Activated naive CD8-positive, alpha-beta T cell (primary cell): ENCODE data around the gene MTNR1B.

Source experiments
- H3K27ac Mint-ChIP-seq: one replicate; pipeline ENCODE4 v1.8.0; 2021; ENCODE audit warnings: mixed read lengths
- H3K27me3 Mint-ChIP-seq: one replicate; pipeline ENCODE4 v1.8.0; 2021; ENCODE audit warnings: mixed read lengths
- H3K36me3 Mint-ChIP-seq: one replicate; pipeline ENCODE4 v1.8.0; 2021; ENCODE audit warnings: mixed read lengths
- H3K4me1 Mint-ChIP-seq: one replicate; pipeline ENCODE4 v1.8.0; 2021; ENCODE audit warnings: low read depth, mixed read lengths
- H3K4me3 Mint-ChIP-seq: one replicate; pipeline ENCODE4 v1.8.0; 2021; ENCODE audit warnings: mild to moderate bottlenecking, mixed read lengths
- H3K9me3 Mint-ChIP-seq: one replicate; pipeline ENCODE4 v1.8.0; 2021; ENCODE audit warnings: low read depth, mixed read lengths

The MTNR1B gene

DNA sequence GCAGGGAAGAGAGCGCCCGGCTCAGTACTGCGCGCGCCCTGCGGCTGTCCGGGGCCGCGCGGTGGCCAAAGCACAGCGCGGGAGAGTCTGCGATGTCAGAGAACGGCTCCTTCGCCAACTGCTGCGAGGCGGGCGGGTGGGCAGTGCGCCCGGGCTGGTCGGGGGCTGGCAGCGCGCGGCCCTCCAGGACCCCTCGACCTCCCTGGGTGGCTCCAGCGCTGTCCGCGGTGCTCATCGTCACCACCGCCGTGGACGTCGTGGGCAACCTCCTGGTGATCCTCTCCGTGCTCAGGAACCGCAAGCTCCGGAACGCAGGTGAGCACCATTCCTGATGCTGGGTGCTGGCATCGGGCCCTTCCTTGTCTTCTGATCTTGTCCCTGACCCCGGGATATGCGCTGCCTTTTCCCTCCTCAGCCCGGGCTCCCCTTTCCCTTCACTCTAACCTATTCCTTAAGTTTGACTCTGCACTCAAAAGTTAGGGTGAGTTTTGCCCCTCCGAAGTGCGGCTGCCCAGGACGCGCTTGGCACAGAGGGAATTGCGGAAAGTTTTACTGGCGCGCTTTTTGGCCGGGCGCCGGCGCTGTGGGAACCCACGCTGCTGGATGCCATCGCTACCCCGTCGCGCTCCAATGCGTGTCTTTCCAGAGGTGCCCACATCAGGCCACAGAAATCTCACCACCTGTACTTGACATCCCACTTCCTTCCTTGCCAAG is at the start of gene MTNR1B:
MTNR1B (plus strand) TSS at position 18 of the 714 bp plus-strand sequence; CDS start at position 93, 75 bp downstream.
- Mint-ChIP-seq H3K9me3 (no peaks in the 10 kb centered on the region), H3K27ac (no peak within 1 kb of the TSS), H3K27me3 (peaks cover 6% of the 10 kb centered on the region), H3K36me3 (no peaks in the 10 kb centered on the region), H3K4me1 (no peaks in the 10 kb centered on the region), H3K4me3 (no peak within 1 kb of the TSS)

DNA sequence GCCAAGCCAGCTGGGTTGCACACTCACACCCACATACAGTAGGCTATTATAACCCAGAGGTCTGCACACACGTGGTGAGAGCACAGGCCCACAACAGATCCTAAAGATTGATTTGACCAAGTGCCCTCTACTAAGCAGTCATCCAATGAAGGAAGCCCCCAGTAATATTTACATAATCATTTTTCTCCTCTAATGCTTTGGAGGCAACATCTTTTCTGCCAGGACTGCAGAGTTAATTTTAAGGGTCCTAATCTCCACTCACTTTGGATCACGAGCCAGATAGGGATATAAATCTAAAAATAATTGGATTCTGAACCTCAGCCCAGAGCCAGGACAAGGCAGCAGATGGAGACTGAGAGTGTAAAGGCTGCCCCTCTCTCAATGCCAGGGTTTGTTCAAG is 49.1 kb upstream of the MTNR1B start:
- no peaks in the 10 kb centered on the region for H3K36me3 Mint-ChIP-seq
- no peaks in the 10 kb centered on the region for H3K4me1 Mint-ChIP-seq
- peaks cover 7% of the 10 kb centered on the region for H3K27me3 Mint-ChIP-seq
- no peak overlapping the region for H3K4me3 Mint-ChIP-seq
- H3K27ac Mint-ChIP-seq, result no peak overlapping the region
- peaks cover 6% of the 10 kb centered on the region for H3K9me3 Mint-ChIP-seq

DNA sequence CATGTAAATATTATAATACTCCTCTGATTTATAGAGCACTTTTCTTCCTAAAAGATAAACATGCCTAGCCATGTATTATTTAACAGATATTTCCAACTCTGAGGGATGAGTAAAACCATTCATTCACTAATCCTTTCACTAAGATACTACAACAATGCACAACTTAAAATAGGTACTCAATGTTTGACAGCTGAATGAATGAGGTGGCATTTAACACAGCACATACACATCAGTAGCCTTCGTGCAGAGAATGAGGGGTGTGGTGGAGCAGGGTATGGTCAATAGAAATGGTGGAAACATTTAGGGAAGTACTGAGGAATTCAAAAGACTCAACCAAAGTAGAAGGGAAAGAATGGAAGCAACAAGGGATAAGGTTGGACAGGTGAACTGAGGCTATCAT is 46.7 kb upstream of the MTNR1B start:
- Mint-ChIP-seq H3K9me3 (peaks cover 6% of the 10 kb centered on the region), H3K27ac (no peak overlapping the region), H3K27me3 (peaks cover 7% of the 10 kb centered on the region), H3K4me1 (no peaks in the 10 kb centered on the region), H3K36me3 (no peaks in the 10 kb centered on the region), H3K4me3 (no peak overlapping the region)

DNA sequence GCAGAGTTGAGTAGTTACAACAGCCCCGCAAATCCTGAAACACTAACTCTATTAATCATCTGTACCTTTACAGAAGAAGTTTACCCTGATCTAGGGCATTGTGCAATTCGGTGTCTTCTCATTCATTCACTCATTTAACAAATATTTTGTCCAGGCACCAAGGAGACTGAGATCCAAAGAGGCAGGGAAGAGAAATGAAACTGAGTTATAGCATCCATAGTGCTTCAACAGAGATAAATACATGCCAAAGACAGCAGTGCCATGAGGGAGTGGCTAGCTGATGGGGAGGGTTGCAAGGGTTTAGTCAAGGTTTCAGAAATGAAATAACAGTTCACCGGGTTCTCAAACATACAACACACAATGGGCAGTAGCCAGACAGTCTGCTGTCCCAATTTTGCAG is 40.2 kb upstream of the MTNR1B start:
- Mint-ChIP-seq H3K27ac (no peak overlapping the region), H3K9me3 (peaks cover 6% of the 10 kb centered on the region), H3K36me3 (no peaks in the 10 kb centered on the region), H3K27me3 (peaks cover 4% of the 10 kb centered on the region), H3K4me3 (no peak overlapping the region), H3K4me1 (no peaks in the 10 kb centered on the region)

DNA sequence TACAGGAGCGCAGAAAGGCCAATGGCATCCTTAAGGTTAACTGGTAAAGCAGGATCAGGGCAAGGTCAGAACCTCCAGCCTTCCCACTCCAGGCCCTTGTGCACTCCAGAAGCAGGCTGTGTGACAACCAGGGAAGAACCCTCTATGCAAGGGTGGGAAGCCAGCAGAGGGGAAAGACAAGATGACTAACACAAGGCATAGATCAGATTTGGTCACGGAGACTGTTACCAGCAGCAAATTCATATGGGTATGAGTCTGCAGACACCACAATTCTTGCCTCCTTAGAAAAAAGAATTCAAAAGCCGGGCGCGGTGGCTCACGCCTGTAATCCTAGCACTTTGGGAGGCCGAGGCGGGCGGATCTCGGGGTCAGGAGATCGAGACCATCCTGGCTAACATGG is 39.8 kb upstream of the MTNR1B start:
- Mint-ChIP-seq H3K36me3 (no peaks in the 10 kb centered on the region), H3K4me3 (no peak overlapping the region), H3K9me3 (peaks cover 3% of the 10 kb centered on the region), H3K27ac (no peak overlapping the region), H3K27me3 (peaks cover 3% of the 10 kb centered on the region), H3K4me1 (no peaks in the 10 kb centered on the region)

DNA sequence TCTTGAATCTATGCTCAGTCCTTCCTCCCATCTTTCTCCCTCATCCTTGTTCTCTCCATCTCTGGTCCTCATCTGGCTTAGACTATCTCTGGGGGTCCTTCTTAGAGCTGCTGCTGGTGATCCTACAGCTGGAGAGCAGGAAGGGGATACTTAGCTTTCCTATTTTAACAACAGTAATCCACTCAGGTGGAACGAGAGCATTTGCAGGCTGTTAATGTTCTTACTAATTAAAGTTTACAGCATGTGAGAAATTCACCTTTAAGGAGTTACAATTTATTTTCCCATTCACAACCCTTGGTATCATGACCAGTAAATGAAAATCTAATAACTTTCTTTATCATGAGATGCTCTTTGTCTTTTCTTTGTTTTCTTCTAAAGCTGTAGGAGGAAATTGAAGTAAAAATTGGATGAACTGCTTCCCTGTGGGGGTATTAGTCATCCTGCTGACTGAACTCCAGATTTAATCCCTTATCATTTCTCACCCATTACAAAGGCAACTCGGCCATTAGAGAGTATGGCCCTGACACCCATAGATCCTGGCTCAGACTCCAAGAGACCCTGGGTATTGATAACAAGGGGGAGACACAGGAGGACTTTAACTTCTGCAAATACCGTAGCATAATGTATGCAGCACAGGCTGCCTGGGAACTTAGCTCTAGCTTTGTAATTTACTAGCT is 37.6 kb upstream of the MTNR1B start:
- Mint-ChIP-seq H3K27ac (no peak overlapping the region), H3K9me3 (no peaks in the 10 kb centered on the region), H3K4me3 (no peak overlapping the region), H3K4me1 (no peaks in the 10 kb centered on the region), H3K36me3 (no peaks in the 10 kb centered on the region), H3K27me3 (peaks cover 3% of the 10 kb centered on the region)

DNA sequence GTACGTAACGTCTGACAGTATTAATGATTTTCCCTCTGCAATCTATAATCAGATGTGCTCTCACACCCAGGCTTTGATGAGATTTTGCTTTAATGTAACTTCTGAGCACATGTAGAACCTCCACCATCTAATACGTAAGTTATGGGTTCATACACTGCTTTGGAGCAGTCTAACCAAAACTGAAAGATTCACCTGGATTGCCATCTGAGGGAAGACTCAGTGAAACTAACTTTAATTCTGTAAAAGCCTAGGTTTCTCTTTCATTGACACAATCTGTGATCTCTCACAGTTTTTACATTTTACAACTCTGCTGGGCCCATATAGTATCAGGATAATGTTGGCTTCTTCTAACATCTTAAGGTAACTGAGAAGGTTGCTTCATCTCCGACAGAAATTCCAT is 30.1 kb upstream of the MTNR1B start:
- H3K4me3 Mint-ChIP-seq, result no peak overlapping the region
- no peaks in the 10 kb centered on the region for H3K36me3 Mint-ChIP-seq
- H3K27me3 Mint-ChIP-seq, result no peaks in the 10 kb centered on the region
- H3K4me1 Mint-ChIP-seq, result no peaks in the 10 kb centered on the region
- H3K9me3 Mint-ChIP-seq, result no peaks in the 10 kb centered on the region
- no peak overlapping the region for H3K27ac Mint-ChIP-seq

DNA sequence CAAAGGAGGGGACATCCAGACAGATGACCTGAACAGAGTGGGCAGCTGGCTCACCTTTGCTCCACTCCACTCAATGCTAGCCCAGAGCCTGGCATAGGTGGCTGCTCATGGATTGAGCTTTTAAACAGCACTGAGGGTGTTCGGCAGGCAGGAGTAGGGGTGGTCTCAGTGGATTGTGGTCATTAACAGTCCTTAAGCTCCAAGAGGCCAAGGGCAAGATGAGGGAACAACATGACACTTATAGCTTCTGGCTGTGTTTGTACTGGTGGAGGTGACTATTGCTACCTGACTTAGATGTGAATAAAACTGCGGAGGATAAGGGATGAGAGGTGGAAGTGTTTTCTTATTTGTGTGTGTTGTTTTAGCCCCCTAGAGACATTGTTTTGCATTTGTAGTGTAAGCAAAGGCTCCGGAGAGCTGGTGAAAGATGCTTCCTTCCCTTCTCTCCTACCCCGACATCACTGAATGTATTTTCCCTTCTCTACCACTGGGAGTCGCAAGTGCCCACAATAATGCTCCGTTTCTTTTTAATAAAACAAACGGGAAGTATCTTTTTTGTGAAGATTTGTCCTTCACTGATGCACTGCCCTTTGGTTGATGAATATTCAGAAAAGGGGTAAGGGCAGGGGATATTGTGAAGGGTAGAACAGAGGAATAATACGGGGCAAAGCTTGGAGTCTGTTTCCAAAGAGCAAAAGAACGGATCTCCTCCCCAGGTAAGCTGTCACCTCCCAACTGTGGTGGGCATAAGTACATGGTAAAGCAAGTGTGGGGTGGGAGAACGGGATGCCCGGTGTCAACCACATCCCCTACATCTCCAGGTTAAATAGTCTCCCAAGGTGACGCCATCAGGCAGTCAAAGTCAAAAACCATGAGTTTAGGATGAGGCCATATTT is 27.5 kb upstream of the MTNR1B start:
- Mint-ChIP-seq H3K4me1 (no peaks in the 10 kb centered on the region), H3K36me3 (no peaks in the 10 kb centered on the region), H3K27me3 (no peaks in the 10 kb centered on the region), H3K4me3 (no peak overlapping the region), H3K27ac (no peak overlapping the region), H3K9me3 (no peaks in the 10 kb centered on the region)

DNA sequence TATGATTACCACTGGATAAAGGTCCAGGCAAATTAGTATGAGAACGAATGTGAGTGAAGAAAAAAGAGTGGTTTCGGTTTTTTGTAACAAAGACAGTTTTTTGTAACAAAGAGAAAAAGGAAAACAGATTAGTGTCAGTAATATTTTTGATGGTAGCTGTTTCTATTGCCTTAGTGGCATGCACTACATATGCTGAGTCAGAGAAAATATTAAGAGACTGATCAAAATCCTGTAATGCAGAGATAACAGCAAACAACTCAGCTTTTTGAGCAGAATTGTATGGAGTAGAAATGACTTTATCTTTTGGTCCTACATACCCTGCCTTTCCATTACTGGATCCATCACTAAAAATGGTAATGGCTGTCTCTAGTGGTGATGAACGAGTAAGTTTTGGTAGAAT is 22.7 kb upstream of the MTNR1B start:
- Mint-ChIP-seq H3K4me1 (no peaks in the 10 kb centered on the region), H3K4me3 (no peak overlapping the region), H3K36me3 (no peaks in the 10 kb centered on the region)

DNA sequence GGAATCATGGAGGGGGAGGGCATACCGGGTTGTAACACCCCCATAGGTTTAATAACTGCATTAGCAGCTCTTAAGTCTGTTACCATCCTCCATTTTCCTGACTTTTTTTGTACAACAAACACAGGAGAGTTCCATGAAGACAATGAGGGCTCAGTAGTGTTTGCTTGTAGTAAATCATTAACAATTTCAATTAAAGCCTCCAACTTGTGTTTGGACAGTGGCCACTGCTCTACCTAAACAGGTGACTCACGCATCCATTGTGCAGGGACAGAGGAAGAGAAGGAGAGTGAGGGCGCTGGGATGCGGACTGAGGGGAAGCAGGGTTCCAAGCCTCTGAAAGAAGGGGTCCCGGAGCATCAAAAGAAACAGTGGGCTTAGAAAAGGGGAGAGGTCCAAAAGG is 21.3 kb upstream of the MTNR1B start:
- peaks cover 3% of the 10 kb centered on the region for H3K27me3 Mint-ChIP-seq
- no peaks in the 10 kb centered on the region for H3K36me3 Mint-ChIP-seq
- no peak overlapping the region for H3K27ac Mint-ChIP-seq
- H3K4me3 Mint-ChIP-seq, result no peak overlapping the region
- no peaks in the 10 kb centered on the region for H3K4me1 Mint-ChIP-seq
- H3K9me3 Mint-ChIP-seq, result peaks cover 12% of the 10 kb centered on the region

More for the DNA sequence above, 22.7 kb upstream of the MTNR1B start:
- Mint-ChIP-seq H3K27me3 (peaks cover 2% of the 10 kb centered on the region), H3K27ac (no peak overlapping the region), H3K9me3 (peaks cover 12% of the 10 kb centered on the region)

DNA sequence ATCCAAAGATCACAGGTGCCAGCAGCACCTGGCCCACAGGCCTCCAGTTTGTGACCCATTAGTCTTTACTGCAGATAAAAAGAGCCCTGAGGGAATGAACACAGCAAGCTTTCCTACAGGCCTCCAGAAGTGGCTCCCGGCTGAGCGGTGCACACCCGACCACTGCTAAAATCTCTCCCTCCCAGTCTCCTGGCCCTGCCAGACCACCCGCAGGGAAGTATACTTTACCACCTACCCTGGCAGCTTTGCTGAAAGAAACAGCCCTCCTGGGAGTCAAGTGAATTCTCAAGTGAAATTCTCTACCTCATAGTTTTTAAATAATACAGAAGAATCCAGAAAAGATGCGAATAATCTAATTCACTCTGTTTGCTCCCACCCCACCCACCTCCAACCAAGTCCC is 15.4 kb upstream of the MTNR1B start:
- peaks cover 5% of the 10 kb centered on the region for H3K27me3 Mint-ChIP-seq
- H3K4me1 Mint-ChIP-seq, result no peaks in the 10 kb centered on the region
- no peaks in the 10 kb centered on the region for H3K36me3 Mint-ChIP-seq
- H3K4me3 Mint-ChIP-seq, result no peak overlapping the region
- peaks cover 2% of the 10 kb centered on the region for H3K9me3 Mint-ChIP-seq
- no peak overlapping the region for H3K27ac Mint-ChIP-seq

DNA sequence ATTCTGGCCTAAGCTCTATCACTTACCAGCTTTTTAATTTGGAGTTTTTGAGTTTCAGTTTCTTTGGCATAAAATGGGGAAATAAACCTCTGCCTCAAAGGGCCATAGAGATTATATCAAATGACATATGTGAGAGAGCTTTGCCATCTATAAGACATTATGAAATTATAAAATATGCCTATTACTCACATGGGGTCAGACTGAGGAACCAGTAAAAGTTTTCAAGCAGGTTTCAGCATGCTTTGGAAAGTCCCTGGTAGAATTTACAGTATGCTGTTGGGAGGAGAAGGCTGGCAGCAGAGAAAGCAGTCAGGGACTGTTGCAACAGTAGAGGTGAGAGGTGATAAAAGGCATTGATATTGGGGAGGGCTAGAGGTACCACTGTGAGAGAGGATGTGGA is 13.6 kb upstream of the MTNR1B start:
- H3K27ac Mint-ChIP-seq, result no peak overlapping the region
- no peaks in the 10 kb centered on the region for H3K36me3 Mint-ChIP-seq
- H3K4me3 Mint-ChIP-seq, result no peak overlapping the region
- H3K27me3 Mint-ChIP-seq, result peaks cover 7% of the 10 kb centered on the region
- H3K4me1 Mint-ChIP-seq, result no peaks in the 10 kb centered on the region
- H3K9me3 Mint-ChIP-seq, result no peaks in the 10 kb centered on the region

DNA sequence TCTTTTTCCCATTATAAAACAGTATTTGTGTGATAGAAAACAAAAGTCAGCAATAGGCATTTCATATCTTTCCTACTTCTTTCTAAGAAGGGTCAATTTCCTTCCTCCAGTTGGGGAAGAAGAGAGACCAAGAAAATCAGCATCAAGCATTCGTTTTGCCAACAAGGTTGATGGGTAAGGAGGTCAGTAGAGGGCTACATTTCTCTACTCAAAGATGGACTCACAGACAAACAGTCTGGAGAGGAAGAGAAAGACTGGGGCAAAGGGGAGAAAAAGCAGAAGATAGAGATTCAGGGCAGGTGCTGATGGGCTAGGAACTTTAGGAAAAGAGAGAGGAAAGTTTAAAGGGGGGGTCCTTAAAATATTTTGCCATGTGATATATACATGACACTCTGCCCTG is 8.6 kb upstream of the MTNR1B start:
- no peak overlapping the region for H3K4me3 Mint-ChIP-seq
- no peaks in the 10 kb centered on the region for H3K4me1 Mint-ChIP-seq
- H3K27me3 Mint-ChIP-seq, result peaks cover 7% of the 10 kb centered on the region
- H3K9me3 Mint-ChIP-seq, result no peaks in the 10 kb centered on the region
- no peaks in the 10 kb centered on the region for H3K36me3 Mint-ChIP-seq
- no peak overlapping the region for H3K27ac Mint-ChIP-seq

DNA sequence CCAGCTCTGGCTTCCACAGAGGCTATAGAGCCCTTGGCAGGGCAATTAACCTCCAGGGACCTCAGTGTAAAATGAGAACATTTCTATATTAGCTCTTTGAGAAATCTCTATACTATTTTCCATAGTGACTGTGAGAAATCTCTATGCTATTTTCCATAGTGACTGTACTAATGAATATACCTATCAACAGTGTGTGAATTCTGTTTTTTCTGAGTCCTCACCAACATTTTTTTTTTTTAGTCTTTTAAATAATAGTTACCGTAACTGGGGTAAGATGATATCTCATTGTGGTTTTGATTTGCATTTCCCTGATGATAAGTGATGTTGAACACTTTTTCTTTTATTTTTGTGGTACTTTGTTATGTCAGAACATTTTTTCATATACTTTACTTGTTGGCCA is 7.0 kb upstream of the MTNR1B start:
- Mint-ChIP-seq H3K4me1 (no peaks in the 10 kb centered on the region), H3K9me3 (no peaks in the 10 kb centered on the region), H3K36me3 (no peaks in the 10 kb centered on the region), H3K27me3 (peaks cover 4% of the 10 kb centered on the region), H3K4me3 (no peak overlapping the region), H3K27ac (no peak overlapping the region)

DNA sequence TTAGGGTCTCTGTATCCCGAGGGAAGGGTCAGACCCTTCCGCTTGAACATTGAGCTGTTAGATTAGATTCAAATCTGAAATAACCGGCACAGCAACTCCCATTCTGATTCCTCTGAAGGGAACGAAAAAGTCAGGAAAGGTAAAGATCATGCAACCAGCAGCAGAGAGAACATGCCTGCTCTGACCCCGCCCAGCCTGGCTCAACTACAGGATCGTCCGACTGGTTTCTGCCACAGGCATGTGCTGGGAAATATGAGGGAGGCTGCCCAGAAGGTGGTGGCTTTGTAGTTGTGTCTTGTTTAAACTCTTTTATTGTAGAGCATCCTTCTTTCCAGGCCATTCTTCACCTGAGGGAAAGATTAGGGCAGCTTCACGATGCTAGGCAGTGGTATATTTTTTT is 5.0 kb upstream of the MTNR1B start:
- H3K27ac Mint-ChIP-seq, result no peak overlapping the region
- H3K36me3 Mint-ChIP-seq, result no peaks in the 10 kb centered on the region
- H3K4me3 Mint-ChIP-seq, result no peak overlapping the region
- H3K4me1 Mint-ChIP-seq, result no peaks in the 10 kb centered on the region
- H3K9me3 Mint-ChIP-seq, result no peaks in the 10 kb centered on the region
- peaks cover 3% of the 10 kb centered on the region for H3K27me3 Mint-ChIP-seq
